Stomach (tissue), 9 donors: ENCODE data around the gene FAM8A1. TPM values are rescaled to one million over a fixed set of nuclear protein-coding genes. Genes with fewer than 3 reads are reported as not detected.

Experiments used
- DNase-seq, 2 donors: peaks; one replicate each; pipeline versions ENCODE4 v3.0.0 to v3.0.0-alpha.2; 2013 to 2019
- H3K27ac ChIP-seq, 5 donors: fragments of 200-600 bp in 4 of 5; sonication (generic) in 4 of 5; one replicate each; pipeline ENCODE4 v1.5.1; 2013 to 2019; ENCODE audit warnings: mild to moderate bottlenecking in 1 of 5, moderate library complexity in 1 of 5
- H3K27me3 ChIP-seq, 3 donors: fragments of 200-600 bp; sonication (generic); one replicate each; pipeline ENCODE4 v1.5.1; 2017 to 2019; ENCODE audit warnings: mixed run types in 1 of 3
- H3K36me3 ChIP-seq, 4 donors: fragments of 200-600 bp; sonication (generic); 1 replicate in 3 of 4; 2 replicates in 1 of 4; pipeline ENCODE4 v1.5.1; 2016 to 2019
- H3K4me1 ChIP-seq, 4 donors: fragments of 200-600 bp; sonication (generic); one replicate each; pipeline ENCODE4 v1.5.1; 2016 to 2019
- H3K4me3 ChIP-seq, 4 donors: fragments of 200-600 bp; sonication (generic) in 3 of 4; one replicate each; pipeline ENCODE4 v1.5.1; 2016 to 2019; ENCODE audit warnings: mild to moderate bottlenecking in 1 of 4
- H3K9me3 ChIP-seq, 4 donors: fragments of 200-600 bp; sonication (generic); one replicate each; pipeline ENCODE4 v1.5.1; 2016 to 2019
- EP300 ChIP-seq: sonication (generic); formaldehyde crosslinking; IDR thresholded peaks from one replicate; pipeline ENCODE4 v1.6.1; 2017; ENCODE audit warnings: antibody characterized with exemption
- POLR2A ChIP-seq, 4 donors: fragments of 450-650 bp; IDR thresholded peaks; one replicate each; pipeline ENCODE4 v1.6.1; 2016; ENCODE audit warnings: antibody characterized with exemption in 4 of 4, control low read depth in 2 of 4, mild to moderate bottlenecking in 1 of 4, moderate library complexity in 1 of 4
- POLR2AphosphoS5 ChIP-seq, 3 donors: sonication (generic); formaldehyde crosslinking; IDR thresholded peaks; one replicate each; pipeline ENCODE4 v1.6.1; 2016; ENCODE audit warnings: antibody characterized with exemption in 3 of 3
- WGBS, 5 donors: extraction: QIAGEN DNeasy Blood & Tissue Kit in 3 of 5; methylation state at CpG; one replicate each; pipeline versions ENCODE4 v1.1.5 to v1.1.7; 2013 to 2018; 5-methylcytosine and 5-hydroxymethylcytosine counted together
- intact Hi-C: fragments of 100-400 bp; cut with DNase I; formaldehyde crosslinking; loops from one replicate; pipeline ENCODE4 v1.15.1; 2023; ENCODE audit warnings: low total_unique reads
- polyA plus RNA-seq, 3 donors: library from polyadenylated mRNA; stranded (reverse); fragments of 200-250 nt; gene quantifications; one replicate each; pipeline ENCODE4 v1.2.3, GENCODE V29; 2013
- total RNA-seq, 5 donors: library from RNA; depleted of rRNA; stranded (reverse); fragments of >200 nt; gene quantifications; one replicate each; pipeline versions ENCODE4 v1.1.0 to v1.2.3, GENCODE V29; 2014 to 2016
- TF ChIP-seq, protein P1 (sequence below), 7 experiments: fragments of 450-650 bp in 4 of 7; fragments of 200-600 bp in 3 of 7; sonication (generic) in 3 of 7; IDR thresholded peaks; one replicate each; pipeline ENCODE4 v1.5.1; 2016 to 2019; ENCODE audit warnings: antibody characterized with exemption in 7 of 7, control low read depth in 2 of 7, mild to moderate bottlenecking in 1 of 7
- donor health status: healthy with polysubstance abuse.
- donor health status: Bipolar disorder and iron deficiency.
- donor health status: healthy.

The FAM8A1 gene
- total and polyA plus RNA-seq, 8 donors, result 5.2 to 42.4 (median 21.9) TPM

DNA sequence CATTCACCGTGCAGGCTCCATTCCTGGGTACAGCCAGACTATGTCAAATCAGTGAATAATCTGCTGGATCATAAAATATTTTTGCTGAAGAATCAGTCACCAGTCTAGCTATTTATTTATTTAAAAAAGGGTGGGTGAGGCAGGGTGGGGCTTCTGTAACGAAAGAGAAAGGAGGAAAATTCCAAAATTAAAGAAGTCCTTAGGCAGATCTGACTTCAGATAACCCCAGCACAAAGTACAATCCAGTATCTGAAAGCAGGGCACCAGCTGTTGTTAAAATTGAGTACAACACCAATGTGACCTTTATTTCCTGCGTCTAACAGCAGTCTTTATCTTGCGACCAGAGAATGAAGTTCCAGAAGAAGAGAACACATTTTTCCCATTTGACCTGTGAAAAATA is 15.7 kb downstream of the FAM8A1 start:
- Histone ChIP-seq H3K36me3 (peaks cover 13 to 56% (median 42%) of the 10 kb centered on the region in 4 donors), H3K9me3 (no peaks in the 10 kb centered on the region), H3K4me3 (no peak overlapping the region), H3K27ac (no peak overlapping the region), H3K27me3 (no peaks in the 10 kb centered on the region), H3K4me1 (peaks cover 0 to 6% (median 0%) of the 10 kb centered on the region in 4 donors)
- no peak for DNase-seq
- 36 to 65% (median 44%) methylated on average over 4 of the region's 4 CpGs for WGBS, 5 donors
- intact Hi-C loops, result no loop called here
- TF ChIP-seq, protein P1, sequence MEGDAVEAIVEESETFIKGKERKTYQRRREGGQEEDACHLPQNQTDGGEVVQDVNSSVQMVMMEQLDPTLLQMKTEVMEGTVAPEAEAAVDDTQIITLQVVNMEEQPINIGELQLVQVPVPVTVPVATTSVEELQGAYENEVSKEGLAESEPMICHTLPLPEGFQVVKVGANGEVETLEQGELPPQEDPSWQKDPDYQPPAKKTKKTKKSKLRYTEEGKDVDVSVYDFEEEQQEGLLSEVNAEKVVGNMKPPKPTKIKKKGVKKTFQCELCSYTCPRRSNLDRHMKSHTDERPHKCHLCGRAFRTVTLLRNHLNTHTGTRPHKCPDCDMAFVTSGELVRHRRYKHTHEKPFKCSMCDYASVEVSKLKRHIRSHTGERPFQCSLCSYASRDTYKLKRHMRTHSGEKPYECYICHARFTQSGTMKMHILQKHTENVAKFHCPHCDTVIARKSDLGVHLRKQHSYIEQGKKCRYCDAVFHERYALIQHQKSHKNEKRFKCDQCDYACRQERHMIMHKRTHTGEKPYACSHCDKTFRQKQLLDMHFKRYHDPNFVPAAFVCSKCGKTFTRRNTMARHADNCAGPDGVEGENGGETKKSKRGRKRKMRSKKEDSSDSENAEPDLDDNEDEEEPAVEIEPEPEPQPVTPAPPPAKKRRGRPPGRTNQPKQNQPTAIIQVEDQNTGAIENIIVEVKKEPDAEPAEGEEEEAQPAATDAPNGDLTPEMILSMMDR (IDR thresholded peaks at IDR 0.05), result no peak
- TF ChIP-seq EP300, result no peak
- TF ChIP-seq POLR2AphosphoS5 (IDR thresholded peaks at IDR 0.05), result no peak
- no peak for TF ChIP-seq POLR2A (IDR thresholded peaks at IDR 0.05)

DNA sequence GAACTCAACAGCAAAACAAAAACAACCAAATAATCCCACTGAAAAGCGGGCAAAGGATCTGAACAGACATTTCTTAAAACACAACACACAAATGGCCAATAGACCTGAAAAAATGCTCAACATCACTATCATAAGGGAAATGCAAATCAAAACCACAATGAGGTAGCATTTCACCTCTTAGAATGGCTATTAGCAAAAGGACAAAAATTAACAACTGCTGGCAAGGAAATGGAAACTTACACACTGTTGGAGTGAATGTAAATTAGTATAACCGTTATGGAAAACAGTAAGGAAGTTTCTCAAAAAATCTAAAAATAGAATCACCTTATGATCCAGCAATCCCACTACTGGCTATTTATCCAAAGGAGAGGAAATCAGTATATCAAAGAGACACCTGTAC is 20.9 kb downstream of the FAM8A1 start:
- Histone ChIP-seq H3K4me3 (no peak overlapping the region), H3K27ac (no peak overlapping the region), H3K4me1 (peaks cover 0 to under 1% (median 0%) of the 10 kb centered on the region in 4 donors), H3K9me3 (no peaks in the 10 kb centered on the region), H3K36me3 (peaks cover 8 to 86% (median 70%) of the 10 kb centered on the region in 4 donors), H3K27me3 (no peaks in the 10 kb centered on the region)
- WGBS, 5 donors, result 63 to 78% (median 70%) methylated on average over 2 of the region's 2 CpGs
- no peak for DNase-seq
- TF ChIP-seq EP300, result no peak
- intact Hi-C loops, result no loop called here

DNA sequence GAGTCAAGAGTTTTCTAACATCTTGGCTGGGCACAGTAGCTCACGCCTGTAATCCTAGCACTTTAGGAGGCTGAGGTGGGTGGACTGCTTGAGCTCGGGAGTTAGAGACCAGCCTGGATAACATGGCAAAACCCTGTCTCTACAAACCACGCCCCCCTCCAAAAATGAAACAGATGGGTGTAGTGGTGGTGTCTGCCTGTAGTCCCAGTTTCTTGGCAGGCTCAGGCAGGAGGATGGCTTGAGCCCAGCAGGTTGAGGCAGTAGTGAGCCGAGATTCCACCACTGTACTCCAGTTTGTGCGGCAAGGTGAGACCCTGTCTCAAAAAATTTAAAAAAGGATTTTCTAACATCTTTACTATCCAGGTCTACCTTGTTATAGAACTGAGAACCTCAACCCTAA is 22.0 kb downstream of the FAM8A1 start:
- no peak for DNase-seq
- Histone ChIP-seq H3K36me3 (peaks cover 4 to 86% (median 68%) of the 10 kb centered on the region in 4 donors), H3K4me3 (no peak overlapping the region), H3K4me1 (no peaks in the 10 kb centered on the region), H3K27me3 (no peaks in the 10 kb centered on the region), H3K9me3 (no peaks in the 10 kb centered on the region), H3K27ac (no peak overlapping the region)
- intact Hi-C loops, result no loop called here
- 90 to 97% (median 95%) methylated on average over 5 of the region's 5 CpGs for WGBS, 5 donors
- no peak for TF ChIP-seq POLR2A (IDR thresholded peaks at IDR 0.05)
- TF ChIP-seq EP300, result no peak
- no peak for TF ChIP-seq POLR2AphosphoS5 (IDR thresholded peaks at IDR 0.05)
- TF ChIP-seq, protein P1 (IDR thresholded peaks at IDR 0.05), result no peak

DNA sequence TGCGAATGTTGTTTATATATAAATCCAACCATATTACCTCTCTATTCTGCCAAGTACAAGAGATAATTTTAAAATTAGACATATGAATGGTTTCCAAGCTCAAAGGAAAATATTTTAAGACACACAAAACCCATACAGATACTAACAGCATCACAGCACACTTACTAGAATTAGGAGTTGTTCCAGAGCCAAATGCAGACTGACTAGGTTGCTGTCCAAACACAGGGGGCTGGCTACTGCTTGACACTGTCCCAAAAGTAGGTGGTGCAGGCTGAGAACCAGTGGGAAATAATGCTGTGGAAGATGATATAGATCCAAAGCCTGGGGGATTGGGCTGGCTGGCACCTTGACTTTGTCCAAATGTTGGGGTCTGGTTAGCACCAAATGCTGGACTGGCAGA is 24.3 kb downstream of the FAM8A1 start:
- 59 to 90% (median 83%) methylated on average over 1 of the region's 1 CpG for WGBS, 5 donors
- H3K4me1 ChIP-seq, result peaks cover 0 to 6% (median under 1%) of the 10 kb centered on the region in 4 donors
- no peaks in the 10 kb centered on the region for H3K27me3 ChIP-seq
- H3K36me3 ChIP-seq, result peaks cover 8 to 93% (median 83%) of the 10 kb centered on the region in 4 donors
- intact Hi-C loops, result no loop called here
- H3K9me3 ChIP-seq, result no peaks in the 10 kb centered on the region
- DNase-seq, result no peak
- H3K4me3 ChIP-seq, result no peak overlapping the region
- TF ChIP-seq EP300 (no peak), POLR2AphosphoS5 (IDR thresholded peaks at IDR 0.05) (no peak), POLR2A (IDR thresholded peaks at IDR 0.05) (no peak)
- TF ChIP-seq, protein P1 (IDR thresholded peaks at IDR 0.05), result no peak
- H3K27ac ChIP-seq, result no peak overlapping the region

DNA sequence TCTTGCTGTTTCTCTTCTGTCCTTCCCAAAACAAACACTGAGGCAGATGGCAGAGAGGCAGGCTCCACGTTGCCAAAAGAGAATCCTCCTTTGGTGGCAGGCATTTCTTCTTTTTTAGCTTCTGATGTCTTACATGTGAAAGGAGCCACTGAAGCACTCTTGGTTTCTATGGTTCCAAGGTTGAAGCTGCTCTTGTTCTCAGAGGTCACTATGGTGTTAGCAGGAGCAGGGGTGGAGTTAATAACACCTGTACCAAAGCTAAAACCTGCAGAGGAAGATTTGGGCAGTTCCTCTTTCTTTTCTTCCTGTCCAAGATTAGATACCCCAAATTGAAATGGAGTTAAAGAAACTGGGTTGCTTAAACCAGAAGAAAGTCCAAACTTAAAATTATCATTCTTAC is 28.8 kb downstream of the FAM8A1 start:
- Histone ChIP-seq H3K36me3 (peaks cover 13 to 92% (median 81%) of the 10 kb centered on the region in 4 donors), H3K4me3 (no peak overlapping the region), H3K27ac (no peak overlapping the region), H3K9me3 (no peaks in the 10 kb centered on the region), H3K27me3 (no peaks in the 10 kb centered on the region), H3K4me1 (peaks cover 0 to 30% (median 12%) of the 10 kb centered on the region in 4 donors)
- no peak for TF ChIP-seq EP300
- TF ChIP-seq, protein P1 (IDR thresholded peaks at IDR 0.05), result no peak
- TF ChIP-seq POLR2AphosphoS5 (IDR thresholded peaks at IDR 0.05), result no peak
- TF ChIP-seq POLR2A (IDR thresholded peaks at IDR 0.05), result no peak
- no peak for DNase-seq
- 56 to 70% (median 59%) methylated on average over 1 of the region's 1 CpG for WGBS, 5 donors
- intact Hi-C loops, result no loop called here
